ENCODE results near the gene GOLGA2.
A peak's percentile ranks its signal among the peaks of the same experiment; 100 is the strongest.

GOLGA2 gene

GRCh38 chr9:128250839-128251731, 24.7 kb downstream of the GOLGA2 start:
- DNase-seq (ENCODE audit: low read depth in 1 of 2, low spot score in 1 of 2), result no peak
- in situ Hi-C loops (cut with HindIII; ENCODE audit: low pct_unique_long_range_greater_than_20kb, low sequenced_read_pairs), result no loop called here
- TF ChIP-seq JUND (IDR thresholded peaks at IDR 0.05; ENCODE audit: low read depth), result no peak

GRCh38 chr9:128249908-128250838, 25.6 kb downstream of the GOLGA2 start:
- peak; percentile 97 to 98 for DNase-seq (ENCODE audit: low read depth in 1 of 2, low spot score in 1 of 2)
- TF ChIP-seq JUND (IDR thresholded peaks at IDR 0.05; ENCODE audit: low read depth), result no peak
- in situ Hi-C loops (cut with HindIII; ENCODE audit: low pct_unique_long_range_greater_than_20kb, low sequenced_read_pairs), result no loop called here

- TF ChIP-seq JUND (IDR thresholded peaks at IDR 0.05; ENCODE audit: low read depth), result no peak
- in situ Hi-C loops (cut with HindIII; ENCODE audit: low pct_unique_long_range_greater_than_20kb, low sequenced_read_pairs), result no loop called here
- no peak for DNase-seq (ENCODE audit: low read depth in 1 of 2, low spot score in 1 of 2)
Measured at GRCh38 chr9:128249558-128249907, 26.3 kb downstream of the GOLGA2 start.

GRCh38 chr9:128247226-128247803, 28.5 kb downstream of the GOLGA2 start:
- DNase-seq (ENCODE audit: low read depth in 1 of 2, low spot score in 1 of 2), result no peak
- TF ChIP-seq JUND (IDR thresholded peaks at IDR 0.05; ENCODE audit: low read depth), result no peak
- in situ Hi-C loops (cut with HindIII; ENCODE audit: low pct_unique_long_range_greater_than_20kb, low sequenced_read_pairs), result no loop called here

- no peak for TF ChIP-seq JUND (IDR thresholded peaks at IDR 0.05; ENCODE audit: low read depth)
- DNase-seq (ENCODE audit: low read depth in 1 of 2, low spot score in 1 of 2), result no peak
- in situ Hi-C loops (cut with HindIII; ENCODE audit: low pct_unique_long_range_greater_than_20kb, low sequenced_read_pairs), result no loop called here
Measured at GRCh38 chr9:128246471-128246870, 29.3 kb downstream of the GOLGA2 start.

- in situ Hi-C loops (cut with HindIII; ENCODE audit: low pct_unique_long_range_greater_than_20kb, low sequenced_read_pairs), result no loop called here
- no peak for DNase-seq (ENCODE audit: low read depth in 1 of 2, low spot score in 1 of 2)
- no peak for TF ChIP-seq JUND (IDR thresholded peaks at IDR 0.05; ENCODE audit: low read depth)
Measured at GRCh38 chr9:128245421-128246151, 30.2 kb downstream of the GOLGA2 start.

- no peak for TF ChIP-seq JUND (IDR thresholded peaks at IDR 0.05; ENCODE audit: low read depth)
- in situ Hi-C loops (cut with HindIII; ENCODE audit: low pct_unique_long_range_greater_than_20kb, low sequenced_read_pairs), result no loop called here
- no peak for DNase-seq (ENCODE audit: low read depth in 1 of 2, low spot score in 1 of 2)
Measured at GRCh38 chr9:128244837-128245231, 31.0 kb downstream of the GOLGA2 start.

- in situ Hi-C loops (cut with HindIII; ENCODE audit: low pct_unique_long_range_greater_than_20kb, low sequenced_read_pairs), result no loop called here
Measured at GRCh38 chr9:128244091-128244836, 31.5 kb downstream of the GOLGA2 start.

GRCh38 chr9:128243215-128244018, 32.4 kb downstream of the GOLGA2 start:
- no peak for TF ChIP-seq JUND (IDR thresholded peaks at IDR 0.05; ENCODE audit: low read depth)
- in situ Hi-C loops (cut with HindIII; ENCODE audit: low pct_unique_long_range_greater_than_20kb, low sequenced_read_pairs), result no loop called here
- DNase-seq (ENCODE audit: low read depth in 1 of 2, low spot score in 1 of 2), result no peak

More at GRCh38 chr9:128244091-128244836, 31.5 kb downstream of the GOLGA2 start:
- no peak for DNase-seq (ENCODE audit: low read depth in 1 of 2, low spot score in 1 of 2)
- TF ChIP-seq JUND (IDR thresholded peaks at IDR 0.05; ENCODE audit: low read depth), result no peak

- in situ Hi-C loops (cut with HindIII; ENCODE audit: low pct_unique_long_range_greater_than_20kb, low sequenced_read_pairs), result no loop called here
- TF ChIP-seq JUND (IDR thresholded peaks at IDR 0.05; ENCODE audit: low read depth), result no peak
Measured at GRCh38 chr9:128242828-128243214, 33.0 kb downstream of the GOLGA2 start.

GRCh38 chr9:128242124-128242523, 33.7 kb downstream of the GOLGA2 start:
- in situ Hi-C loops (cut with HindIII; ENCODE audit: low pct_unique_long_range_greater_than_20kb, low sequenced_read_pairs), result no loop called here
- DNase-seq (ENCODE audit: low read depth in 1 of 2, low spot score in 1 of 2), result no peak
- TF ChIP-seq JUND (IDR thresholded peaks at IDR 0.05; ENCODE audit: low read depth), result no peak

More at GRCh38 chr9:128242828-128243214, 33.0 kb downstream of the GOLGA2 start:
- DNase-seq (ENCODE audit: low read depth in 1 of 2, low spot score in 1 of 2), result no peak
